ENCODE results near the gene HPN. TPM values are rescaled to one million over a fixed set of nuclear protein-coding genes. Genes with fewer than 3 reads are reported as not detected.
A peak's percentile ranks its signal among the peaks of the same experiment; 100 is the strongest.

Gene HPN
- total and polyA plus RNA-seq, 2 experiments from 2014 or later: 14.0 to 17.4 TPM

GRCh38 chr19:35013041-35013819 lies 28.3 kb upstream of the HPN start:
- Mint-ChIP-seq H3K9me3 (no peaks in the 10 kb centered on the region; the same call in 2 of the 3 replicates), H3K4me1 (peaks cover 4% of the 10 kb centered on the region; the same call in 1 of the 3 replicates), H3K4me3 (no peak overlapping the region; the same call in 2 of the 3 replicates), H3K27me3 (ENCODE audit: insufficient read depth, low read depth, poor library complexity) (peaks cover 22% of the 10 kb centered on the region), H3K27ac (no peak overlapping the region; the same call in 1 of the 2 replicates), H3K36me3 (ENCODE audit: low read depth) (peaks cover 95% of the 10 kb centered on the region)
- Histone ChIP-seq H3K4me3 (no peak overlapping the region), H4K20me1 (replicated peaks; ENCODE audit: insufficient read depth) (peaks cover 21% of the 10 kb centered on the region), H3K4me1 (ENCODE audit: insufficient read depth) (no peaks in the 10 kb centered on the region), H3F3A (replicated peaks; ENCODE audit: low read depth) (peaks cover 33% of the 10 kb centered on the region), H3K9me2 (ENCODE audit: insufficient read depth) (no peaks in the 10 kb centered on the region), H2AFZ (no peak overlapping the region), H3K27ac (ENCODE audit: low read depth) (peak overlapping the region; percentile 45; the same call in 1 of the 2 replicates), H3K4me2 (no peak overlapping the region), H3K27me3 (ENCODE audit: insufficient read depth) (no peaks in the 10 kb centered on the region), H3K36me3 (ENCODE audit: insufficient read depth) (peaks cover 69% of the 10 kb centered on the region), H3K79me2 (replicated peaks; ENCODE audit: insufficient read depth) (peaks cover 6% of the 10 kb centered on the region)
- TF ChIP-seq STAT1 (IDR thresholded peaks at IDR 0.05; ENCODE audit: unreplicated experiment) (no peak), POLR2AphosphoS5 (IDR thresholded peaks at IDR 0.05; ENCODE audit: low read depth) (peak; percentile 52; the same call in 1 of the 2 replicates), ZNF114 (CRISPR knock-in tag; IDR thresholded peaks at IDR 0.05) (no peak), NANOG (IDR thresholded peaks at IDR 0.05; ENCODE audit: borderline replicate concordance) (no peak), CREB1 (CRISPR knock-in tag; IDR thresholded peaks at IDR 0.05; ENCODE audit: low read depth) (no peak), ZNF331 (CRISPR knock-in tag; IDR thresholded peaks at IDR 0.05; ENCODE audit: low read depth) (no peak), EZH2phosphoT487 (IDR thresholded peaks at IDR 0.05; ENCODE audit: unreplicated experiment) (no peak), REST (IDR thresholded peaks at IDR 0.05; ENCODE audit: unreplicated experiment) (no peak), EZH2 (IDR thresholded peaks at IDR 0.05; ENCODE audit: low read depth, unreplicated experiment) (no peak), JUNB (IDR thresholded peaks at IDR 0.05; ENCODE audit: unreplicated experiment) (no peak), ETS1 (IDR thresholded peaks at IDR 0.05) (no peak), ZNF462 (CRISPR knock-in tag; IDR thresholded peaks at IDR 0.05) (no peak), CTCF (conservative IDR thresholded peaks at IDR 0.05; ENCODE audit: low read depth in 2 of 2) (peak; percentile 92 to 95)
- ATAC-seq (peak; percentile 94), DNase-seq (ENCODE audit: low spot score) (peak; percentile 87)

Measured in GM23338 (cell line).